Neural progenitor cell (in vitro differentiated cells): Measurements from ENCODE around the gene ARHGEF39.

Experiments
- CTCF ChIP-seq: fragments of 200-600 bp; sonication (generic); IDR thresholded peaks from 2 replicates; pipeline ENCODE4 v1.5.1; 2017; ENCODE audit warnings: antibody characterized with exemption, mild to moderate bottlenecking
- EZH2phosphoT487 ChIP-seq: fragments of 200-600 bp; sonication (generic); IDR thresholded peaks from 2 replicates; pipeline ENCODE4 v1.6.1; 2017; ENCODE audit warnings: antibody characterized with exemption

GRCh38 chr9:35669331-35670145 is 4.5 kb upstream of the ARHGEF39 start:
- no peak for TF ChIP-seq CTCF
- no peak for TF ChIP-seq EZH2phosphoT487
